Nephron progenitor cell (in vitro differentiated cells): ENCODE data around the gene CDX1.
A peak's percentile ranks its signal among the peaks of the same experiment; 100 is the strongest.

Experiments
- DNase-seq: peaks from one replicate; pipeline ENCODE4 v3.0.0; 2021
- H3K27ac Mint-ChIP-seq: 2 replicates; pipeline ENCODE4 v1.8.0; 2021; ENCODE audit warnings: mild to moderate bottlenecking, moderate library complexity, mixed read lengths
- H3K27me3 Mint-ChIP-seq: 2 replicates; pipeline ENCODE4 v1.8.0; 2021; ENCODE audit warnings: mild to moderate bottlenecking, low read depth, mixed read lengths; ENCODE audit not compliant: poor library complexity
- H3K36me3 Mint-ChIP-seq: 2 replicates; pipeline ENCODE4 v1.8.0; 2021; ENCODE audit warnings: low read depth, mixed read lengths
- H3K4me1 Mint-ChIP-seq: 2 replicates; pipeline ENCODE4 v1.8.0; 2021; ENCODE audit warnings: mixed read lengths
- H3K4me3 Mint-ChIP-seq: 2 replicates; pipeline ENCODE4 v1.8.0; 2021; ENCODE audit warnings: mild to moderate bottlenecking, moderate library complexity, mixed read lengths
- H3K9me3 Mint-ChIP-seq: 2 replicates; pipeline ENCODE4 v1.8.0; 2021; ENCODE audit warnings: mild to moderate bottlenecking, moderate library complexity, mixed read lengths
- CTCF ChIP-seq: fragments of 200-600 bp; sonication (generic); IDR thresholded peaks from 2 replicates; pipeline ENCODE4 v1.5.0; 2021; ENCODE audit warnings: antibody characterized with exemption

Gene CDX1

GRCh38 chr5:150120617-150121447 lies 45.7 kb upstream of the CDX1 start:
- DNase-seq = no peak
- no peak for TF ChIP-seq CTCF
- Mint-ChIP-seq H3K27me3 (peaks cover 1% of the 10 kb centered on the region), H3K4me3 (no peak overlapping the region), H3K9me3 (no peaks in the 10 kb centered on the region), H3K4me1 (peaks cover 26% of the 10 kb centered on the region), H3K27ac (peak overlapping the region; percentile 85), H3K36me3 (peaks cover 48% of the 10 kb centered on the region)

DNA sequence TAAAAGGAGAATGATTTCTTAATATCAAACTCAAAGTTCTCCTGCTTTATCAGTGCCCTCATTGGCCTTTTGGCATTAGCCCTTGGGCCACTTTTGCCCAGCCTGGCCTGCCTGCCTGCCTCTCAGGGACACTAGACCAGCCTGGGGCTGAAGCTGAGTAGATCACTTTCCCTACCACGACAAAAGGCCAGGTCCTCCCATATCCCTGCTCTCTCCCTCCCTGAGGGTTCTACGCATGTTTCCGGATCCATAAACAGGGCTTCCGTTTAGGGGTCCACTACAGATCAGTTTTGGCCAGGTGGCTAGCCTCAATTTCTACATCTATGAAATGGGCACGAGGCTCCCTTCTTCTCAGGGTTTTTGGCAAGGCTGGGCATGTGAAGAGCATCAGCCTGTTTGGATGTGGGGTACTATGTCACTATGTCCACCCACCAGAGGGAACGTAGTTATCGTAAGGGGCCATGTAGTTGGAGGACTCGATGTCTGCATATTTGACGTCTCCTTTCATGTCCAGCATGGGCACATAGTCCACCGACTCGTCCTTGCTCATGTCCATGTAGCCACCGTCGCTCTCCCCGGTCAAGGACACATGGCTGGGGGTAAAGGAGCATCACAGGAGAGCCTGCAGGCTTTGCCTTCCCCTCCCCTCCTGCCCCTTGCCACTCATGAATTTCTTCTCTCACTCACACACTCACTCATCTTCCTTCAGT lies 45.0 kb upstream of the CDX1 start:
- DNase-seq = no peak
- Mint-ChIP-seq H3K27ac (peak overlapping the region; percentile 12), H3K27me3 (peaks cover 4% of the 10 kb centered on the region), H3K36me3 (peaks cover 55% of the 10 kb centered on the region), H3K4me3 (no peak overlapping the region), H3K9me3 (no peaks in the 10 kb centered on the region), H3K4me1 (peaks cover 26% of the 10 kb centered on the region)
- no peak for TF ChIP-seq CTCF

DNA sequence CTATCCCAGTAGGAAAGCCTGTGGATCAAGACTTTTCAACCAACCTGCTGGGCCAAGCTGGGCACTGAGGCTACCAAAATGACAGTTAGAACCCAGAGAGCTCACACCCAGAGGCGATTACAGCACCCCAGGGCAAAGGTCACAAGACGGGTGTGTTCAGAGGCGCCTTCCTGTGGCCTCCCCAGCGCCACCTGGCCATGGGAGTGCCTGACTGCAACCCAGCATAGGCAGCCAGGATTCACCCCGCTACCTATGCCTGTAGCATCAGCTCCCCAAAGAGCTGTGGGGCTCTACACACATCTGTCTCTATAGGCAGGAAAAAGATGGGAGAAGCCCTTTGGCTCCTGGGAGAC lies 44.4 kb upstream of the CDX1 start:
- no peak overlapping the region for H3K4me3 Mint-ChIP-seq
- no peak for TF ChIP-seq CTCF
- DNase-seq = no peak
- peaks cover 26% of the 10 kb centered on the region for H3K4me1 Mint-ChIP-seq
- peaks cover 52% of the 10 kb centered on the region for H3K36me3 Mint-ChIP-seq
- no peaks in the 10 kb centered on the region for H3K9me3 Mint-ChIP-seq
- peaks cover 4% of the 10 kb centered on the region for H3K27me3 Mint-ChIP-seq
- peak overlapping the region; percentile 12 for H3K27ac Mint-ChIP-seq

DNA sequence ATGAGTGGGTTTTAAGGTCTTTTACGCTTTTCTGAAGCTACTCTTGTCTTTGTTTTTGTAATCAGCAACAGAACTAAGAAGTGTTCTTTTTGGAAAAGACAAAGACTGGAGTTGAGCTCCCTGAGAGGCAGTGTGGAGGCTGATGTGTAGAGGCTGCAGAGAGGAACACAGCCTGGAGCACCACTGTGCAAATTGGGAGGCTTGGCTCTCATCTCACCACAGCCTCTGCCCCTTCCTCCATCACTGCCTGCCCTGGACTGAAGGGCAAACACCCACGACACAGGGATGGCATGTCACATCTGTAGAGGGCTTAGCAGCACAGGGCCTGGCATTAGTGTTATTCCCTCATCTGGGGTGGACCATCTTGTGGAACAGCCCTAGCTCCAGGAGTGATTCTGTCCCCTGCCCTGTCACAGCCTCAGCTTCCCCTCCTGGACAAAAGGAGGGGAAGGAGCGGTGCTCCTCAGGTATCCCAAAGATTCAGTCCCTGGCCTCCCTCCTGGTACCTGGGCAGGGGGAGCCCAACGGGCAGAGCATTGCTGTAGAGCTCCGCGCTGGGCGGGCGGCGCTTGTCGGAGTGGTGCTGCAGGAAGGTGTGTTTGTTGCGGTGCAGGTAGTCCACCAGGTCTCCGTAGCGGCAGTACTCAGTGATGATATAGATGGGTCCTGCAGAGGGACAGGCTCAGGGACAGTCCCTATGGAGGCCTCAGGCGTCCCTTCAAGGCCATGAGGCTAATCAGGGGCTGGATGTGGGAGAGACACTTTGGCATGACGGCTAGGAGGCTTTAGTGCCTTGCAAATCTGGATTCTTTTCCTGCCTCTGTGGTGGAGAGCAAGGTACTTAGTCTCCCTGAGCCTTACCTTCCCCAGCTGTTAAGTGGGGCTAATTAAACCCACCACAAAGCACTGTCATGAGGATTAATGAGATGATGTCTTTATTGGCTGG lies 43.8 kb upstream of the CDX1 start:
- Mint-ChIP-seq H3K4me1 (peaks cover 26% of the 10 kb centered on the region), H3K36me3 (peaks cover 47% of the 10 kb centered on the region), H3K4me3 (no peak overlapping the region), H3K27ac (no peak overlapping the region), H3K9me3 (no peaks in the 10 kb centered on the region), H3K27me3 (peaks cover 4% of the 10 kb centered on the region)
- DNase-seq = no peak
- no peak for TF ChIP-seq CTCF

DNA sequence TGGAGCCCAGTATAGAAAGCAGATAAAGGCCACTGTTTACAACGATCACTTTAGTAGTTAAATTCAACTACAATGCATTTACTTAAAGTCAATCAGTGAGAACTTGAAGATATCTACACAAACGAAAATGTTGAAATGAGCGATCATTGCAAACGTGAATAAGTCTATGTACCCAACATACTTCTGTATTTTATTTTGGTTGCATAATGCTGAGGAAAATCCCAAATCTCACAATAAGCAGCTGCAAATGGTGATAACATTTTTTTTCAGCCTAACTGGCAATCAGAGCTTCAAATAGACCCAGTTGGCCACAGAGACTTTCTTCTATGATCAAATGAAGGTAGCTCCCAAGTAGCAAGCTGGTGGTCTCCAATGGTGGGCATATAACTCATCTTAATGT lies 43.0 kb upstream of the CDX1 start:
- Mint-ChIP-seq H3K27ac (no peak overlapping the region), H3K4me3 (no peak overlapping the region), H3K9me3 (no peaks in the 10 kb centered on the region), H3K27me3 (peaks cover 5% of the 10 kb centered on the region), H3K36me3 (peaks cover 52% of the 10 kb centered on the region), H3K4me1 (peaks cover 26% of the 10 kb centered on the region)
- no peak for TF ChIP-seq CTCF
- DNase-seq = no peak
